ENCODE measurements around the gene PCYT2.
"Not testable (repeated sequence)": the region's sequence is repeated elsewhere in the genome, so short reads cannot be mapped to it uniquely, and the experiment has no call there.

Gene PCYT2

DNA sequence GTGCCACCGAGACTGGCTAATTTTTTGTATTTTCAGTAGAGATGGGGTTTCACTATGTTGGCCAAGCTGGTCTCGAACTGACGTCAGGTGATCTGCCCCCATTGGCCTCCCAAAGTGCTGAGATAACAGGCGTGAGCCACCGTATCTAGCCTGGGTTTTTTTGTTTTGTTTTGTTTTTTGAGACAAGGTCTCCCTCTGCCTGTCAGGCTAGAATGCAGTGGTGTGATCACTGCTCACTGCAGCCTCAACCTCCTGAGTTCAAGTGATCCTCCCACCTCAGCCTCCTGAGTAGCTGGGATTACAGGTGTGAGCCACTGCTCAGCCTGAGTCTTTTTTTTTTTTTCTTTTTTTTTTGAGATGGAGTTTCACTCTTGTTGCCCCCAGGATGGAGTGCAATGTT is 42.2 kb upstream of the PCYT2 start:
- H3K4me3 ChIP-seq (ENCODE audit: low read length); H3K27ac ChIP-seq (ENCODE audit: low read depth, low read length); H3K36me3 ChIP-seq (ENCODE audit: control insufficient read depth, insufficient read depth, low read length); H3K9ac ChIP-seq (ENCODE audit: low read length); H3K4me1 ChIP-seq (ENCODE audit: control insufficient read depth, insufficient read depth, low read length); H3K27me3 ChIP-seq (ENCODE audit: control insufficient read depth, insufficient read depth, low read length): not testable (repeated sequence)

DNA sequence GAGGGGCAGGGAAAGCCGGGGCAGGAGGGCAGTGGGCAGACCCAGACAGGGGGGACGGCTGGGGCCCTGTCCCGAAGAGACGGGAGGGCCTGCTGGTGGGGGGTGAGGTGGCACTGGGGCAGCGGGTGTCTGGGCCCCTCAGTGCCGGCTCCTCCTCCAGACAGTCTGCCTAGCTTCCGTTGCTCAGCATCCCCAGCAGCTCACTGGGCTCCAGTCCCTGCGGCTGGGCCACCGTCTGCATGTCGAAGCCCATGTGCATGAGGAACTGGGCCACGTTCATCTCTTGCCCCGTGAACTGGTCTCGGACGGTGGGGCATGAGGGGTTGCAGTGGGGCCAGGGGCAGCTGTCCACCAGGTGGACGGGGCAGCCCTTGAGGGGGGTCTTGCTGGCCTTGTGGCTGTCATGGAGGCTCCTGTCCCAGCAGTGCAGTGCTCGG is 41.6 kb upstream of the PCYT2 start:
- H3K27me3 ChIP-seq (ENCODE audit: control insufficient read depth, insufficient read depth, low read length) = peaks cover 3% of the 10 kb centered on the region

DNA sequence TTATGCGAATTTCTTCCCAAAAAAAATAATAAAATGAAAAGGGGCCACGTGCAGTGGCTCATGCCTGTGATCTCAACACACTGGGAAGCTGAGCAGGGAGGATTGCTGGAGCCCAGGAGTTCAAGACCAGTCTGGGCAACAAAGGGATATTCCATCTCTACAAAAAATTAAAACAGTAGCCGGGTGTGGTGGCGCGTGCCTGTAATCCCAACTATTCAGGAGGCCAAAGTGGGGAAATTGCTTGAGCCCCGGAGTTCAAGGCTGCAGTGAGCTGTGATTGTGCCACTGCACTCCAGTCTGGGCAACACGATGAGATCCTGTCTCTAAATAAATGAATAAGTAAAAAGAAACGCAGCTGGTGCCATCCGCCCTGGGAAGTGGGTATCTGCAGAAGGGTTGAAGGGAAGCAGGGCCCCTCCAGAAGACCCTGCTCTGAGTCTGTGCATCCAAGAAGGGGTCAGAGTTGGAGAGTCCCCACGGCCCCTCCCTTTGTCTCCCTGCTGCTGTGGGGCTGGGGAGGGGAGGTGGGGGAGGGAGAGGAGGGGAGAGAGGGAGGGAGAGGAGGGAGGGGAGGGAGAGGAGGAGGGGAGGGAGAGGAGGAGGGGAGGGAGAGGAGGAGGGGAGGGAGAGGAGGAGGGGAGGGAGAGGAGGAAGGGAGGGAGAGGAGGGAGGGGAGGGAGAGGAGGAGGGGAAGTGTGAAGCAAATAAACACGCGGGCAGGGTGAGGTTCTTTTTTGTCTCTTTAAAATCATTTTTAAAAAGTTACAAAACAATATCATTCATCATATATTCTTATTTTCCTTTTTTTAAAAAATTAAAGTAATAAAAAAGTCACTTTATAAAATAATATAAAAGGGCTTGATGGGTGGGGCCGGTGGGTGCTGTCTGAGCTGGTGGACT is 40.8 kb upstream of the PCYT2 start:
- H3K9ac ChIP-seq (ENCODE audit: low read length) = no peak overlapping the region
- H3K27me3 ChIP-seq (ENCODE audit: control insufficient read depth, insufficient read depth, low read length) = peaks cover 3% of the 10 kb centered on the region
- H3K4me1 ChIP-seq (ENCODE audit: control insufficient read depth, insufficient read depth, low read length) = no peaks in the 10 kb centered on the region
- no peak overlapping the region for H3K4me3 ChIP-seq (ENCODE audit: low read length)
- no peak overlapping the region for H3K27ac ChIP-seq (ENCODE audit: low read depth, low read length)
- no peaks in the 10 kb centered on the region for H3K36me3 ChIP-seq (ENCODE audit: control insufficient read depth, insufficient read depth, low read length)

More for the DNA sequence above, 41.6 kb upstream of the PCYT2 start:
- Histone ChIP-seq H3K4me3 (ENCODE audit: low read length) (no peak overlapping the region), H3K27ac (ENCODE audit: low read depth, low read length) (no peak overlapping the region), H3K36me3 (ENCODE audit: control insufficient read depth, insufficient read depth, low read length) (no peaks in the 10 kb centered on the region), H3K9ac (ENCODE audit: low read length) (no peak overlapping the region), H3K4me1 (ENCODE audit: control insufficient read depth, insufficient read depth, low read length) (no peaks in the 10 kb centered on the region)

DNA sequence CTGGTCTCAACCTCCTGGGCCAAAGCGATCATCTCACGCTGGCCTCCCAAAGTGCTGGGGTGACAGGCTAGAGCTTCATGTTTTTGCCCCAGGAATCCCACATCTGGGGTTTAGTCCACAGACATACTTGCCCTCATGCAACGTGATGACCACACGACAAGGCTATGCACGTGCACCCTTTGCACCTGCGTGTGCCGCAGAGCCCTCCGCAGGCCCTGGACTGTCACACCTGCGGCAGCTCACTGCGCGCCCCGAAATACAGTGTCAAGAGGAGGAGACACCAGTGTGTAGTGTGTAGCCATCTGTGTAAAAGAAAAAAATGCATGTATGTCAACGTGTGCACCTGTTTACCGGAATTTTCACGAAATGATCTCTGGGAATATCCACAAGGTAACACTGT is 39.3 kb upstream of the PCYT2 start:
- no peak overlapping the region for H3K9ac ChIP-seq (ENCODE audit: low read length)
- no peaks in the 10 kb centered on the region for H3K27me3 ChIP-seq (ENCODE audit: control insufficient read depth, insufficient read depth, low read length)
- no peak overlapping the region for H3K4me3 ChIP-seq (ENCODE audit: low read length)
- H3K36me3 ChIP-seq (ENCODE audit: control insufficient read depth, insufficient read depth, low read length) = no peaks in the 10 kb centered on the region
- no peaks in the 10 kb centered on the region for H3K4me1 ChIP-seq (ENCODE audit: control insufficient read depth, insufficient read depth, low read length)
- no peak overlapping the region for H3K27ac ChIP-seq (ENCODE audit: low read depth, low read length)

DNA sequence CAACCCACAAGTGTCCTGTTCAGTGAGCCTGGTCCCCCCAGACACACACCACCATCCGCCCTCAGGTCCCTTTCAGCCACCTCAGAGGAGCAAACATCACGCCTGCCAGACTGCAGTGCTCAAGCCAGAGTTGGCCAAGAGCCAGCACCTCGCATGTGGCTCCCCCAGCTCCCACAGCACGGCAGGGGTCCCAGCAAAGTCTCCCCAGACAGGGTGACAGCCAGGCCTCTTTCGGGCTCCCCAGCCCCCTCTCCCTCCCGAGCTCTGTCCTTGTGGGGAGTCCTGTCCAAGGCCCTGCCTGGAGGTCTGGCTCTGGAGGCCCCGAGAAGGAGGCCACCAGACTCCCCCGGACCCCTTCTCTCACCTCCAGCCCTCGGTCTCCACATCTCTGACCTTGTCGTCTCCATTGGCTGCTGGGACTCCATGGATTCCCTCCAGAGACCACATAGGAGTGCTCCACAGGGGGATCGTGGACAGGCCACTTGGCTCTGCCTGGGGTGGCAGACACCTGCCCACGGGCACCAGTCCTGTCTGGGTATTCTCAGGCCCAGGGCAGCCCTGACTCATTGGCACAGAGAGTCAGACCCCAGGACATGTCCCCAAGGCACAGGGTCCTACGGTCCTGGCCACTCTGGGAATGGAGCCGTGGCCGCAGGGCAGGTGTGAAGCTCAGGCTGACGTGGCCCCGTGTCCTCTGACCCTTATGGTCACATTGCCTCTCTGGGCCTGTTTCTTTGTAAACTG is 37.6 kb upstream of the PCYT2 start:
- Histone ChIP-seq H3K27me3 (ENCODE audit: control insufficient read depth, insufficient read depth, low read length) (no peaks in the 10 kb centered on the region), H3K4me3 (ENCODE audit: low read length) (no peak overlapping the region), H3K27ac (ENCODE audit: low read depth, low read length) (no peak overlapping the region), H3K36me3 (ENCODE audit: control insufficient read depth, insufficient read depth, low read length) (no peaks in the 10 kb centered on the region), H3K4me1 (ENCODE audit: control insufficient read depth, insufficient read depth, low read length) (no peaks in the 10 kb centered on the region), H3K9ac (ENCODE audit: low read length) (no peak overlapping the region)

DNA sequence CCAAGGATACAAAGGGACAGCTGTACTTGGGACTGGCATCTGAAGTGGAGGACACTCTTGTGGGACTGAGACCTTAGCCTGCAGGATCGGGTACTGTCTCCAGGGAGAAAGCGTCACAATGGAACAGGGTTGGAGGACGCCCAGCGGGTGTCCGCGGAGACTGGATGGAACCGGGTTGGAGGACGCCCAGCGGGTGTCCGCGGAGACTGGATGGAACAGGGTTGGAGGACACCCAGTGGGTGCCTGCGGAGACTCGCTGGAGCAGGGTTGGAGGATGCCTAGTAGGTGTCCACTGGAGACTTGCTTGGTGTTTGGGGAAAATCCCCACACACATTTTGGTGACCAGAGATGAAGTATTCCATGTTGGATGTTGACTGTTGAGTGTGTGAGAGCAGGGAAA is 36.0 kb upstream of the PCYT2 start, which contains the start of gene MYADML2:
TSS of gene MYADML2 (minus strand) at position 45 of the 400 bp plus-strand sequence. CDS start 5,492 bp downstream, outside the sequence.
- Histone ChIP-seq H3K36me3 (ENCODE audit: control insufficient read depth, insufficient read depth, low read length) (no peaks in the 10 kb centered on the region), H3K4me3 (ENCODE audit: low read length) (no peak within 1 kb of the TSS), H3K27me3 (ENCODE audit: control insufficient read depth, insufficient read depth, low read length) (no peaks in the 10 kb centered on the region), H3K9ac (ENCODE audit: low read length) (no peak within 1 kb of the TSS), H3K4me1 (ENCODE audit: control insufficient read depth, insufficient read depth, low read length) (no peaks in the 10 kb centered on the region), H3K27ac (ENCODE audit: low read depth, low read length) (no peak within 1 kb of the TSS)

DNA sequence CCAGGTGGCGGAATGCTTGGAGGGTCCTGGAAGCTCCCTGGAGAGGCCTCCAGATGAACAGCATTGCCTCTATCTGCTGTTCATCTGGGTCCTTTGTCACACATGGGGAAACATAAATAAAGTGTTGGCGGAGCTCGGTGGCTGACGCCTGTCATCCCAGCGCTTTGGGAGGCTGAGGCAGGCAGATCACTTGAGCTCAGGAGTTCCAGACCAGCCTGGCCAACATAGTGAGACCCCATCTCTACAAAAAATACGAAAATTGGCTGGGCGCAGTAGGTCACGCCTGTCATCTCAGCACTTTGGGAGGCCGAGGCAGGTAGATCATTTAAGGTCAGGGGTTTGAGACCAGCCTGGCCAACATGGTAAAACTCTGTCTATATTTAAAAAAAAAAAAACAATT is 33.7 kb upstream of the PCYT2 start:
- Histone ChIP-seq H3K4me1 (ENCODE audit: control insufficient read depth, insufficient read depth, low read length) (no peaks in the 10 kb centered on the region), H3K36me3 (ENCODE audit: control insufficient read depth, insufficient read depth, low read length) (no peaks in the 10 kb centered on the region), H3K4me3 (ENCODE audit: low read length) (no peak overlapping the region), H3K9ac (ENCODE audit: low read length) (no peak overlapping the region), H3K27ac (ENCODE audit: low read depth, low read length) (no peak overlapping the region), H3K27me3 (ENCODE audit: control insufficient read depth, insufficient read depth, low read length) (no peaks in the 10 kb centered on the region)

DNA sequence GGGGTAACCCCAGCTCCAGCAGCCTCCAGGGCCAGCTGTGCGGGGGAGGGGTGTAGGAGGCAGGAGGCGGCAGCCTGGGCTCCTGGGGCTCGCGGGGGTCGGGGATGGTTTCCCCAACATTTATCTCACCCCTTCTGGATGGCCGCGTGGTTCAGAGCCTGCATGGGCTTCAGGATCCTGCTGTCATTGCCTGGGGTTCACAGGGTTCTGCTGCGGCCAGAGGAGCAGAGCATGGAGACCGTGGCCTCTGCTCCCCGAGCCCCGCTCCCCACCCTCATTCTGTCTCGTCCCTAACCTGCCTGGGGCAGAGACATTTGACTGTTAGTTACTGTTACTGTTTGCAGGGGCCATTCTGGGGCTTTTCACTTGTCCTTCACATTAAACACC is 31.0 kb upstream of the PCYT2 start:
- H3K36me3 ChIP-seq (ENCODE audit: control insufficient read depth, insufficient read depth, low read length) = no peaks in the 10 kb centered on the region
- no peaks in the 10 kb centered on the region for H3K4me1 ChIP-seq (ENCODE audit: control insufficient read depth, insufficient read depth, low read length)
- no peaks in the 10 kb centered on the region for H3K27me3 ChIP-seq (ENCODE audit: control insufficient read depth, insufficient read depth, low read length)
- no peak overlapping the region for H3K9ac ChIP-seq (ENCODE audit: low read length)
- H3K4me3 ChIP-seq (ENCODE audit: low read length) = no peak overlapping the region
- no peak overlapping the region for H3K27ac ChIP-seq (ENCODE audit: low read depth, low read length)

DNA sequence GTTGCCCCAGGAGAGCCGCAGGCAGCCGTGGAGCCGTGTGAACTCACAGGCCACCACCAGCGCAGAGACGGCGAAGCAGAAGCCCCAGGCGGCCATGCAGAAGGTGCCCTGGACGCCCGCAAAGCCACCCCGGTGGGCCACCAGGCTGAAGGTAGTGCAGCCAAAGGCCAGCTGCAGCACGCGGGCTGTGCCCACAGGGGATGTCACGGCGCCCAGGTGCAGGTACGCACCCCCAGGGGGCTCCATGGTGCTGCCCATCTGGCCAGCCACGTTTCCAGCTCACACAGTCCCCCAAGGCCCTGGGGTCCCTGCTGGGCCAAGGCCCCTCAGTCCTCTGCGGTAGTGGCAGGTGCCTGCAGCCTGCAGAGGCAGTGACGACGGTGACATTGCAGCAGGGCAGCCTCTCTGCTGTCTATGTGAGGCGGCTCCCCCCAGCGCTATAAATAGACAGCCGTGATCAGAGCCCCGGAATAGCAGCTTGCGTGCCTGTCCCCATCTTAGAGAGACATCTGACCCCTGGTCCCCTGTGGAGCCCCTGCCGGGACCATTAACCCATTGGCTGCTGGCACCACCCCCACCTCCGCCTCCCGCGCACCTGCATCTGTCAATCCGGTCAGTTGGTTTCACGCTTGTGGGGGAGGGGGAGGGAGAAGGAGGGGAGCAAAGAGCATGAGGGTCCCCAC is 30.4 kb upstream of the PCYT2 start:
- no peak overlapping the region for H3K4me3 ChIP-seq (ENCODE audit: low read length)
- no peaks in the 10 kb centered on the region for H3K27me3 ChIP-seq (ENCODE audit: control insufficient read depth, insufficient read depth, low read length)
- H3K27ac ChIP-seq (ENCODE audit: low read depth, low read length) = no peak overlapping the region
- no peak overlapping the region for H3K9ac ChIP-seq (ENCODE audit: low read length)
- H3K36me3 ChIP-seq (ENCODE audit: control insufficient read depth, insufficient read depth, low read length) = no peaks in the 10 kb centered on the region
- peaks cover 2% of the 10 kb centered on the region for H3K4me1 ChIP-seq (ENCODE audit: control insufficient read depth, insufficient read depth, low read length)

DNA sequence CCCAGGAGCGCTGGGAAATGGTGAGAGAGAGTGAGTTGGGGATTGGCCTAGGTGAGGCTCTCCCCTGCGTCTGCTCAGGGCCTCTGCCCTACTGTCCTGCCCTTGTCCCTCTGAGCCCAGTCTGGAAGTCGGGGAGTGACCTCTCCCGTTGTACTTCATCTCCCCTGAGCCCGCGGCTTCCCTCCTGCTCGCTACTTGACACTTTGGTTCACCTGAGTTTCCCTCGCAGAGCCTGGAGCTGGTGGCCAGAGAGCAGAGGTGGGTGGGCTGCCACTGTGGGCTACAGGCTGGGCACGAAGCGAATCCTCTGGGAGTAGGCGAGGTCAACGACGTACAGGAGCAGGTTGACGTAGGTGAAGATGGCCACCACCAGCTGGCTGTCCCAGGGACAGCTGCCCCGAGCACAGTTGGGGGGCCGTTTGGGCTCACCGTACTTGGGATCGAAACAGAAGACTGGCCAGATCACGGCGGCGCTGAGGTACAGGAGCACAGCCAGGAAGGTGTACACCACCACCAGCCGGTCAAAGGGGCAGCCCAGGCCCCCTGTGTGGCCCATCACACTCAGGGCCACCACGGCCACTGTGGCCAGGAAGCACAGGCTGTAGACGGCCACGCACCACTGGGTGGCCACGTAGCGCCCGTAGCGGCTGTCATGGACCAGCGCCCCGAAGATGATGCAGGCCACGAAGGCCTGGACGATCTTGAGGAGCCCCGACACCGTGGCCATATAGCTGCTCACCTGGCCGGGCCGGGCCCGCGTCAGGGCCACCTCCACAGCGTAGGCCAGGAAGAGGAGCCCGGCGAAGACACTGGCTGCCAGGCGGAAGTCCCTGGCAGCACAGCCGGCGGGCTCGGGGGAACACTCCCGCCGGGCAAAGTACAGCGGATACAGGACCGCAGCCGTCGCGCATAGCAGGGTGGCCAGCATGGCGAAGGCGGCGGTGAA is 29.6 kb upstream of the PCYT2 start:
- Histone ChIP-seq H3K9ac (ENCODE audit: low read length) (no peak overlapping the region), H3K36me3 (ENCODE audit: control insufficient read depth, insufficient read depth, low read length) (no peaks in the 10 kb centered on the region), H3K27me3 (ENCODE audit: control insufficient read depth, insufficient read depth, low read length) (no peaks in the 10 kb centered on the region), H3K4me3 (ENCODE audit: low read length) (no peak overlapping the region), H3K27ac (ENCODE audit: low read depth, low read length) (no peak overlapping the region), H3K4me1 (ENCODE audit: control insufficient read depth, insufficient read depth, low read length) (peaks cover 4% of the 10 kb centered on the region)

DNA sequence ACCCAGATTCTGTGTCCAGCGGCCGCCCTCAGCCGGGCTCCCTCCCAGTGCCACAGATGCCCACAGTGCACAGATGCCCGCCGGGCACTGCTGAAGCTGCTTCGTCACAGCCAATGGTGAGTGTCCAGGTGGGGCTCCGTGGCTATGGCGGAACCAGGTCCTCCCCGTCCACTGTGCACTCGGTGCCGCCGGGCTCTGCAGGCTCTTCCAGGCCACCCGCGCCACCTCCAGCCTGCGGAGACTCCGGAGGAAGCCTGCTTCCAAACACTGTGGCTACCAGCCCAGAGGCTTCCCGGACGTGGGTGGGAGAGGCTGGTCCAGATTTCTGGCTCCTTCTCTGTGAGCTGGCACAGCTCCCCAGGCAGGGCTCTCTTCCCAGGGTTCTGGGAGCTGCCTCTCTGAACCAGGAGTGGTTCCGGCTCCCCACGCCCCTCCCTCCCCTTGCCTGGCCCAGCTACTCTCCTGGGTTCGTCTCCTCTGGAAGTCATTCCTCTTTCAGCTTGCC is 28.7 kb upstream of the PCYT2 start:
- H3K4me1 ChIP-seq (ENCODE audit: control insufficient read depth, insufficient read depth, low read length) = peaks cover 4% of the 10 kb centered on the region
- no peak overlapping the region for H3K27ac ChIP-seq (ENCODE audit: low read depth, low read length)
- no peak overlapping the region for H3K9ac ChIP-seq (ENCODE audit: low read length)
- no peak overlapping the region for H3K4me3 ChIP-seq (ENCODE audit: low read length)
- H3K27me3 ChIP-seq (ENCODE audit: control insufficient read depth, insufficient read depth, low read length) = no peaks in the 10 kb centered on the region
- H3K36me3 ChIP-seq (ENCODE audit: control insufficient read depth, insufficient read depth, low read length) = no peaks in the 10 kb centered on the region

Measured in rectal smooth muscle tissue (tissue), 1 donor.